DOHH2 (cell line): Measurements from ENCODE around the gene RALGAPB.

Source experiments
- H3F3A ChIP-seq: fragments of 200-600 bp; sonication (generic), shearing (Covaris generic); 2 replicates; pipeline ENCODE4 v1.6.0; 2016; ENCODE audit warnings: antibody characterized with exemption, mild to moderate bottlenecking; ENCODE audit not compliant: control insufficient read depth, insufficient read depth
- H3K27ac ChIP-seq: fragments of 200-600 bp; sonication (generic); 2 replicates; pipeline ENCODE4 v1.5.1; 2014; ENCODE audit warnings: low read depth, mild to moderate bottlenecking, low read length, moderate library complexity
- H3K27me3 ChIP-seq: fragments of 200-600 bp; sonication (generic); 2 replicates; pipeline ENCODE4 v1.6.1; 2014; ENCODE audit warnings: mild to moderate bottlenecking, low read length, mixed read lengths; ENCODE audit not compliant: control insufficient read depth
- H3K36me3 ChIP-seq: fragments of 200-600 bp; sonication (generic); 2 replicates; pipeline ENCODE4 v1.6.1; 2014; ENCODE audit warnings: mild to moderate bottlenecking, low read length, moderate library complexity, mixed read lengths; ENCODE audit not compliant: control insufficient read depth
- H3K4me1 ChIP-seq: fragments of 200-600 bp; sonication (generic); 2 replicates; pipeline ENCODE4 v1.6.1; 2014; ENCODE audit warnings: mild to moderate bottlenecking, low read length, mixed read lengths; ENCODE audit not compliant: control insufficient read depth
- H3K4me2 ChIP-seq: fragments of 200-600 bp; sonication (generic); 2 replicates; pipeline ENCODE4 v1.6.0; 2014; ENCODE audit warnings: mild to moderate bottlenecking, low read length, moderate library complexity
- H3K4me3 ChIP-seq: fragments of 200-600 bp; sonication (generic); 2 replicates; pipeline ENCODE4 v1.5.1; 2014; ENCODE audit warnings: mild to moderate bottlenecking, low read length, mixed read lengths
- H3K79me2 ChIP-seq: fragments of 200-600 bp; sonication (generic); 2 replicates; pipeline ENCODE4 v1.6.1; 2014; ENCODE audit warnings: mild to moderate bottlenecking, low read length, mixed read lengths; ENCODE audit not compliant: control insufficient read depth
- H3K9me2 ChIP-seq: fragments of 200-600 bp; sonication (generic); replicated peaks from 2 replicates; pipeline ENCODE4 v1.6.1; 2014; ENCODE audit warnings: mild to moderate bottlenecking, low read length, mixed read lengths; ENCODE audit not compliant: control insufficient read depth
- H3K9me3 ChIP-seq: fragments of 200-600 bp; sonication (generic); 2 replicates; pipeline ENCODE4 v1.6.1; 2014; ENCODE audit warnings: antibody characterized with exemption, low read length, mixed read lengths; ENCODE audit not compliant: control insufficient read depth, insufficient read depth
- H4K20me1 ChIP-seq: fragments of 200-600 bp; sonication (generic); 2 replicates; pipeline ENCODE4 v1.6.0; 2014; ENCODE audit warnings: low read depth, mild to moderate bottlenecking, antibody characterized with exemption, low read length, moderate library complexity; ENCODE audit not compliant: control insufficient read depth, insufficient read depth
- CTCF ChIP-seq: fragments of 200-600 bp; sonication (generic); IDR thresholded peaks from one replicate; pipeline ENCODE4 v1.5.1; 2014; ENCODE audit warnings: antibody characterized with exemption, mild to moderate bottlenecking, low read depth, low read length; ENCODE audit not compliant: poor library complexity, severe bottlenecking
- EZH2phosphoT487 ChIP-seq: fragments of 200-600 bp; sonication (generic); IDR thresholded peaks from 2 replicates; pipeline ENCODE4 v1.6.1; 2017; ENCODE audit warnings: borderline replicate concordance, mild to moderate bottlenecking, antibody characterized with exemption, low read length, moderate library complexity, mixed read lengths

The RALGAPB gene

GRCh38 chr20:38534756-38535155, 62.1 kb downstream of the RALGAPB start:
- Histone ChIP-seq H3K9me3 (no peaks in the 10 kb centered on the region), H3K27me3 (no peaks in the 10 kb centered on the region), H3K4me1 (no peaks in the 10 kb centered on the region), H3K36me3 (peaks cover 57% of the 10 kb centered on the region), H3K9me2 (no peaks in the 10 kb centered on the region), H4K20me1 (no peaks in the 10 kb centered on the region), H3F3A (no peaks in the 10 kb centered on the region), H3K79me2 (no peaks in the 10 kb centered on the region), H3K4me3 (no peak overlapping the region), H3K27ac (no peak overlapping the region), H3K4me2 (no peak overlapping the region)
- TF ChIP-seq EZH2phosphoT487 (no peak), CTCF (no peak)

DNA sequence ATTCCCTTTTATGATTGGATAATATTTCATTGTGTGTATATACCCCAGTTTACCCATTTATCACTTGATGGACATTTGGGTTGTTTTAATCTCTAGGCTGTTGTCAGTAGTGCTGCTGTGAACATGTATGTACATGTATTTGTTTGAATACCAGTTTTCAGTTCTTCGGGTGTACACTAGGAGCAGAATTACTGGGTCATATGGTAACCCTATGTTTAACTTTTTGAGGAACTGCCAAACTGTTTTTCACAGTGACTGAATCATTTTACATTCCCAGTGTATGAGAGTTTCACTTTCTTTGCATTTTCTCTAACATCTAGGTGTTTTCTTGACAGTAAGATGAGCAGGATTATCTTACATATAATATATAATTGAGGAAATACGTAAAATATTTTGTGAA, 63.7 kb downstream of the RALGAPB start:
- Histone ChIP-seq H3K4me3 (no peak overlapping the region), H3K4me2 (no peak overlapping the region), H4K20me1 (no peaks in the 10 kb centered on the region), H3K9me3 (no peaks in the 10 kb centered on the region), H3K36me3 (peaks cover 66% of the 10 kb centered on the region), H3K9me2 (no peaks in the 10 kb centered on the region), H3K4me1 (no peaks in the 10 kb centered on the region), H3K79me2 (no peaks in the 10 kb centered on the region), H3F3A (no peaks in the 10 kb centered on the region), H3K27ac (no peak overlapping the region), H3K27me3 (no peaks in the 10 kb centered on the region)
- TF ChIP-seq EZH2phosphoT487 = no peak
- no peak for TF ChIP-seq CTCF

GRCh38 chr20:38537176-38537575, 64.5 kb downstream of the RALGAPB start:
- TF ChIP-seq CTCF (no peak), EZH2phosphoT487 (no peak)
- Histone ChIP-seq H3K4me2 (no peak overlapping the region), H3K36me3 (peaks cover 70% of the 10 kb centered on the region), H3F3A (no peaks in the 10 kb centered on the region), H3K9me2 (no peaks in the 10 kb centered on the region), H3K27me3 (no peaks in the 10 kb centered on the region), H3K9me3 (no peaks in the 10 kb centered on the region), H3K27ac (no peak overlapping the region), H3K4me1 (no peaks in the 10 kb centered on the region), H3K4me3 (no peak overlapping the region), H3K79me2 (no peaks in the 10 kb centered on the region), H4K20me1 (no peaks in the 10 kb centered on the region)

DNA sequence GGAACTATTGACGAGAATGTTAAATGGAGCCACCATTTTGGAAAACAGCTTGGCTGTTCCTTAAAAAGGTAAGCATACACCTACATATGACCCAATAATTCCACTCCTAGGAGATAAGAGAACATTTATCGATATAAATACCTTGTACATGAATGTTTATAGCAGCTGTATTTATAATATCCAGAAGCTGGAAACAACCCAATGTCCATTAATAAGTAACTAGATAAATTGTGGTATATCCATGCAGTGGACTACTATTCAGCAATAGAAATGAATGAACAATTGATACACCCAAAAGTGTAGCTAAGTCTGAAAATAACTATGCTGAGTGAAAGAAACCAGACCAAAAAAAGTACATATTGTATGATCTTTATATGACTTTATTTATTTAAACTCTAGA, 66.1 kb downstream of the RALGAPB start:
- Histone ChIP-seq H3K36me3 (peaks cover 68% of the 10 kb centered on the region), H3K9me3 (no peaks in the 10 kb centered on the region), H4K20me1 (no peaks in the 10 kb centered on the region), H3K4me2 (no peak overlapping the region), H3F3A (no peaks in the 10 kb centered on the region), H3K9me2 (no peaks in the 10 kb centered on the region), H3K27me3 (no peaks in the 10 kb centered on the region), H3K79me2 (no peaks in the 10 kb centered on the region), H3K4me1 (no peaks in the 10 kb centered on the region), H3K4me3 (no peak overlapping the region), H3K27ac (no peak overlapping the region)
- no peak for TF ChIP-seq CTCF
- TF ChIP-seq EZH2phosphoT487 = no peak
